LNCaP clone FGC (cell line): ENCODE measurements around the gene KCTD10.

Source experiments
- DNase-seq: peaks from one replicate; pipeline ENCODE4 v3.0.0-alpha.2; 2011; ENCODE audit warnings: low read depth
- H3K4me3 ChIP-seq: 2 replicates; pipeline ENCODE4 v1.5.1; 2011; ENCODE audit warnings: mild to moderate bottlenecking, low read depth, low read length, control low read depth
- TF ChIP-seq, protein P1 (sequence below): IDR thresholded peaks from 2 replicates; pipeline ENCODE4 v1.5.1; 2012; ENCODE audit warnings: mild to moderate bottlenecking; ENCODE audit not compliant: control insufficient read depth, insufficient read depth; ENCODE audit errors: extremely low read depth

The KCTD10 gene

DNA sequence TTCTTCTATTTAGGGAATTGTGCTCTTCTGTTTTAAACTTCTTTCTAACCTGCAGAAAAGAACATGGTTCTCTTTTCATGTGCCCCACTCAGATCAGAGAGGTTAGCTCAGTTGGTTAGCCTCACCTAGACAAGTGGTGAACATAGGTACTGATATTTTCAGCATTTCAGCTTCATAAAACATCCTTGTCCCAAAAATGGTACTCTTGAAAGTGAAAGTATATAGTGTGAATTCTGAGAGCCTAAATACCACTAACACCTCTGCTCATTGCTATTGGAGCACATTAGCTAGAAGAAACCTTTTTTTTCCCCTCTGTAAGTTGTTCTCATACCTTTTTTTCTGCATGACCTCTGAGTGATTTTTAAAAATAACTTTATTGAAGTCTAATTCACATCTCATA is 17.9 kb upstream of the KCTD10 start:
- TF ChIP-seq, protein P1, sequence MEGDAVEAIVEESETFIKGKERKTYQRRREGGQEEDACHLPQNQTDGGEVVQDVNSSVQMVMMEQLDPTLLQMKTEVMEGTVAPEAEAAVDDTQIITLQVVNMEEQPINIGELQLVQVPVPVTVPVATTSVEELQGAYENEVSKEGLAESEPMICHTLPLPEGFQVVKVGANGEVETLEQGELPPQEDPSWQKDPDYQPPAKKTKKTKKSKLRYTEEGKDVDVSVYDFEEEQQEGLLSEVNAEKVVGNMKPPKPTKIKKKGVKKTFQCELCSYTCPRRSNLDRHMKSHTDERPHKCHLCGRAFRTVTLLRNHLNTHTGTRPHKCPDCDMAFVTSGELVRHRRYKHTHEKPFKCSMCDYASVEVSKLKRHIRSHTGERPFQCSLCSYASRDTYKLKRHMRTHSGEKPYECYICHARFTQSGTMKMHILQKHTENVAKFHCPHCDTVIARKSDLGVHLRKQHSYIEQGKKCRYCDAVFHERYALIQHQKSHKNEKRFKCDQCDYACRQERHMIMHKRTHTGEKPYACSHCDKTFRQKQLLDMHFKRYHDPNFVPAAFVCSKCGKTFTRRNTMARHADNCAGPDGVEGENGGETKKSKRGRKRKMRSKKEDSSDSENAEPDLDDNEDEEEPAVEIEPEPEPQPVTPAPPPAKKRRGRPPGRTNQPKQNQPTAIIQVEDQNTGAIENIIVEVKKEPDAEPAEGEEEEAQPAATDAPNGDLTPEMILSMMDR, result no peak
- H3K4me3 ChIP-seq, result no peak overlapping the region
- no peak for DNase-seq

DNA sequence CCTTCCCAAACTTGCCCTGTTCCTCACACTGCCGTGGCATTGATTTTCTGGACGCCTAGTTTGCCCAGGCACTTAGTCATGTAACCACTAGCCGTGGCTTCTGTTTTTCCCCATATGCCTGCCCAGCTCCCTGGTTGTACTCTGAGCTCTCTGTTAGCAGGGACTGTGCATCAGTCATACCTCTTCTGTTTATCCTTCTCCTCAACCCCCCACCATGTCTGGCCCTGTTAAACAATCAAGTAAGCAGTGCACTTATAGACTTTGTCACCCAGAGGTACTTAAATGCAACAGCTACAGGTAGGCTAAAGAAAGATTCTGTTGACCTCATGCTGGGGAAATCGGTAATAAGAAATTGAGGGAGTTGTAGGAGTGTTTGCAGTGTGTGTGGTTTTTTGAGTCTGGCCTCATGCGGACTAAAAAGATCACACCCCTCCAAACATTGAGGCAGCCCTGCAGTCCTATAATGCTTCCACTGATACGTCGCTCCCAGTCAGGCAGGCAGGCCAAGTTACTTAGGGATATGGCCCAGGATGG is 17.3 kb upstream of the KCTD10 start:
- TF ChIP-seq, protein P1, result no peak
- H3K4me3 ChIP-seq, result no peak overlapping the region
- no peak for DNase-seq

DNA sequence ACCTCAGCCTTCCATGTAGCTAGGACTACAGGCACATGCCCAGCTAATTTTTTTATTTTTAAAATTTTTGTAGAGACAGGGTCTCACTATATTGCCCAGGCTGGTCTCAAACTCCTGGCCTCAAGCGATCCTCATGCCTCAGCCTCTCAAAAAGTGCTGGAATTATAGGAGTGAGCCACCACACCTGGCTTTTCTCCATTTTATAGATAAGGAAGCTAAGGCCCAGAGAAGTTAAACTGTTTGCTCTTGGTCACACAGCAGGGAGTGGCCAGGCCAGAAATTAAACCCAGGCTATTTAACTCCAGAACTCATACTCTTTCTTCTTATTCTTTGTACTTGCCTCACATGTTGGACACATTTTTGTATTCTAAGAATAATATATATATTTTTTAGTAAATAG is 16.8 kb upstream of the KCTD10 start:
- H3K4me3 ChIP-seq, result no peak overlapping the region
- TF ChIP-seq, protein P1, result no peak
- DNase-seq, result no peak

DNA sequence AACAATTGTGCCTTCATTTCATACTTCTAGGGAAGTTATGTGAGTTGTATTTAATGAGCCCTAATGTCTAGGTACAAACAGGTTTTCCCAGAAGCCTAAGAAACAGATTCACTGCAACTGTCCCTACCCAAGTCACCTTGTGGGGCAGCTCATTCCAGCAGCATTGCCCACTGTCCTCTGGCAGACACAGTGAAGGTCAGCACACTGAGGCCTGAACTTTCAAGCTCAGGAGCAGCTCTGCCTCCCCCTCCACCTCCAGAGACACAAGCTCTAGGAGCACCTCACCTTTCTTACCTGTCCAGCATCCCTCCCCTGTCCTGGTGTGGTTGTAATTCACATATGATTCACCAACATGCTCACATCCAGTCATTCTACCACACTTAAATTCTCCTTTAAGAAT is 16.0 kb upstream of the KCTD10 start:
- TF ChIP-seq, protein P1, result no peak
- H3K4me3 ChIP-seq, result no peak overlapping the region
- DNase-seq, result no peak

DNA sequence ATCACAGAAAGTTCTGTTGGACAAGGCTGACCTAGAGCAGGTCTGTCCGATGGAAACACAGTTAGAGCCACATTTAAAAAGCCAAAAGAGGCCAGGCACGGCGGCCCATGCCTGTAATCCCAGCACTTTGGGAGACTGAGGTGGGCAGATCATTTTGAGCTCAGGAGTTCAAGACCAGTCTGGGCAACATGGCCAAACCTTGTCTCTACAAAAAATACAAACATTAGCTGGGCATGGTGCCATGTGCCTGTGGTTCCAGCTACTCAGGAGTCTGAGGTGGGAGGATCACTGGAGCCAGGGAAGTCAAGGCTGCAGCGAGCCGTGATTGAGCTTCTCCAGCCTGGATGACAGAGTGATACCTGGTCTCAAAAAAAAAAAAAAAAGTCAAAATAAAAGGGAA is 15.3 kb upstream of the KCTD10 start:
- no peak overlapping the region for H3K4me3 ChIP-seq

DNA sequence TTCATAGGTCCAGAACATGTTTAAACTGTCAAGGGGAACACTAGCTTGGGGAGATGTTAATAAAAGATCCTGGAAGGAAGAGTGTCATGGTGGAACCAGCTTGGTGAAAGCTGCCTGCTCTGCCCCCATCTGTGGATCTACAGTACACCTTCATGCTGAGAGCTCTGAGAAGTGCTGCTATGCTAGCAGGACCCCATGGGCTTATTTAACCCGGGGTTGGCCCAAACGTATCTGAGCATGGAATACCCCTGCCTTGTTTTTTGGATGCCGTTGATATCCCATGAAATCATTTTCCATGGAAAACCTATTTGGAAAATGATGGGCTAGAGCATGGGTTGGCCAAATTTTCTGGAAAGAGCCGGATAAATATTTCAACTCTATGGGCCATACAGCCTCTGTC is 14.6 kb upstream of the KCTD10 start:
- no peak for DNase-seq
- H3K4me3 ChIP-seq, result no peak overlapping the region
- TF ChIP-seq, protein P1, result no peak

More for the DNA sequence above, 15.3 kb upstream of the KCTD10 start:
- TF ChIP-seq, protein P1, result no peak
- no peak for DNase-seq

DNA sequence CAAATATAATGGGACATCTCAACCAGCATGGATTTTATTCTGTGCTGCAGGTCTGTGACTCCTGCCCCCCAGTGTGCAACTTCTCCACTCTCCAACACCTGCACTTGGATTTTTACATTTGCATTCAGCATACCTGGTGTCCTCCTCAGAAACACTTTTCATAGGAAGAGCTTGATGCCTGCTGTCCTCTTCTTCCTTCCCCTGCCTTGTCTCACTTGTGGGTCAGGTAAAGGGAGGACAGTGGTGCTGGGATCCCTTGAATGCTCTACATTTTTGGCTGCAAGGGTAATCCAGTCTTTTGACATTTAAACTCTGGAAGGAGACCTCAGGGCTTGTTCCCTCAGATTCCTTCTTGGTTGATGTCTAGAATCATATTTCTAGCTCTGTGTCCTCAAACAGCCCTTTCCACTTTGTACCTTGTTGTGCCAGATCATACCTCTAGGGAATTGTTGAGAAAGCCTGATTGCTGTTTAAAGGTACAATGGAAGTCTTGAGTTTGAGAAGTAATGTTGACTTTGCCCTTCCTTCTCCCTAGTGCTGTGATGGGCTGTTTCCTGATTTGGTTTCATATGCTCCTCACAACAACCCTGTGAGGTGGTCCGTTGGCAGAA is 13.0 kb upstream of the KCTD10 start:
- no peak overlapping the region for H3K4me3 ChIP-seq
- DNase-seq, result no peak
- TF ChIP-seq, protein P1, result no peak
